H9 (cell line): ENCODE data around the gene TAF1A. TPM values are rescaled to one million over a fixed set of nuclear protein-coding genes. Genes with fewer than 3 reads are reported as not detected.

Experiments used
- DNase-seq: peaks from one replicate; pipeline ENCODE4 v3.0.0-alpha.2; 2017
- H2AFZ ChIP-seq: one replicate; pipeline ENCODE4 v1.6.1; 2013; ENCODE audit warnings: mild to moderate bottlenecking, low read length, control low read depth, moderate library complexity
- H2AK5ac ChIP-seq: 2 replicates; pipeline ENCODE4 v1.6.1; 2013; ENCODE audit warnings: low read length, control low read depth, mixed read lengths; ENCODE audit not compliant: insufficient read length
- H2BK120ac ChIP-seq: one replicate; pipeline ENCODE4 v1.6.1; 2013; ENCODE audit warnings: low read depth, mild to moderate bottlenecking, low read length, control low read depth, inconsistent platforms; ENCODE audit not compliant: poor library complexity, severe bottlenecking
- H2BK12ac ChIP-seq: 2 replicates; pipeline ENCODE4 v1.6.1; 2013; ENCODE audit warnings: low read length, control low read depth, mixed read lengths, low read depth; ENCODE audit not compliant: insufficient read length
- H2BK15ac ChIP-seq: 2 replicates; pipeline ENCODE4 v1.6.1; 2013; ENCODE audit warnings: low read depth, low read length, control low read depth
- H2BK20ac ChIP-seq: one replicate; pipeline ENCODE4 v1.6.1; 2013; ENCODE audit warnings: low read depth, mild to moderate bottlenecking, low read length, control low read depth, inconsistent platforms; ENCODE audit not compliant: poor library complexity, severe bottlenecking
- H2BK5ac ChIP-seq: 2 replicates; pipeline ENCODE4 v1.6.1; 2013; ENCODE audit warnings: low read length, control low read depth, mixed read lengths; ENCODE audit not compliant: insufficient read length
- H3K14ac ChIP-seq: 2 replicates; pipeline ENCODE4 v1.6.1; 2013; ENCODE audit warnings: low read length, control low read depth; ENCODE audit not compliant: insufficient read depth
- H3K18ac ChIP-seq: 2 replicates; pipeline ENCODE4 v1.6.1; 2013; ENCODE audit warnings: low read depth, mild to moderate bottlenecking, mixed read lengths, low read length, control low read depth; ENCODE audit not compliant: insufficient read length
- H3K23ac ChIP-seq: 2 replicates; pipeline ENCODE4 v1.6.1; 2013; ENCODE audit warnings: low read length, control low read depth, mixed read lengths, low read depth; ENCODE audit not compliant: insufficient read length
- H3K23me2 ChIP-seq: 2 replicates; pipeline ENCODE4 v1.6.1; 2013; ENCODE audit warnings: low read depth, mild to moderate bottlenecking, mixed read lengths, low read length, control low read depth; ENCODE audit not compliant: insufficient read length, poor library complexity, severe bottlenecking
- H3K27ac ChIP-seq: 2 replicates; pipeline ENCODE4 v1.5.1; 2013; ENCODE audit warnings: low read length, control low read depth, mixed read lengths, low read depth; ENCODE audit not compliant: insufficient read length
- H3K27me3 ChIP-seq: 2 replicates; pipeline ENCODE4 v1.6.1; 2013; ENCODE audit warnings: low read length, control low read depth, inconsistent platforms; ENCODE audit not compliant: insufficient read depth
- H3K4ac ChIP-seq: 2 replicates; pipeline ENCODE4 v1.6.1; 2013; ENCODE audit warnings: low read depth, mild to moderate bottlenecking, control low read depth, inconsistent platforms, low read length, moderate library complexity
- H3K4me1 ChIP-seq: 2 replicates; pipeline ENCODE4 v1.6.1; 2013; ENCODE audit warnings: low read length, control low read depth, inconsistent platforms; ENCODE audit not compliant: insufficient read depth
- H3K4me2 ChIP-seq: 2 replicates; pipeline ENCODE4 v1.6.1; 2013; ENCODE audit warnings: low read length, control low read depth, mixed read lengths; ENCODE audit not compliant: insufficient read length, insufficient read depth
- H3K56ac ChIP-seq: 2 replicates; pipeline ENCODE4 v1.6.1; 2013; ENCODE audit warnings: low read depth, mild to moderate bottlenecking, mixed read lengths, low read length, control low read depth; ENCODE audit not compliant: insufficient read length
- H3K79me1 ChIP-seq: 2 replicates; pipeline ENCODE4 v1.6.1; 2013; ENCODE audit warnings: low read depth, mild to moderate bottlenecking, moderate library complexity, low read length, control low read depth, inconsistent platforms; ENCODE audit not compliant: insufficient read depth, poor library complexity, severe bottlenecking
- H3K79me2 ChIP-seq: 2 replicates; pipeline ENCODE4 v1.6.1; 2013; ENCODE audit warnings: low read length, control low read depth, inconsistent platforms; ENCODE audit not compliant: insufficient read depth
- H3K9ac ChIP-seq: 2 replicates; pipeline ENCODE4 v1.6.1; 2013; ENCODE audit warnings: low read length, control low read depth, mixed read lengths; ENCODE audit not compliant: insufficient read length; ENCODE audit errors: extremely low read depth
- H3K9me3 ChIP-seq: one replicate; pipeline ENCODE4 v1.6.1; 2013; ENCODE audit warnings: low read depth, low read length, inconsistent platforms; ENCODE audit not compliant: control insufficient read depth
- H3T11ph ChIP-seq: one replicate; pipeline ENCODE4 v1.6.1; 2013; ENCODE audit warnings: mild to moderate bottlenecking, low read length, control low read depth, inconsistent platforms
- H4K20me1 ChIP-seq: one replicate; pipeline ENCODE4 v1.6.1; 2013; ENCODE audit not compliant: control insufficient read depth, insufficient read length, insufficient read depth
- H4K5ac ChIP-seq: 2 replicates; pipeline ENCODE4 v1.6.1; 2013; ENCODE audit warnings: low read depth, mild to moderate bottlenecking, mixed read lengths, low read length, control low read depth; ENCODE audit not compliant: insufficient read length
- H4K8ac ChIP-seq: replicated peaks from 2 replicates; pipeline ENCODE4 v1.6.1; 2013; ENCODE audit warnings: low read length, control low read depth, mixed read lengths, low read depth; ENCODE audit not compliant: insufficient read length
- H4K91ac ChIP-seq: 2 replicates; pipeline ENCODE4 v1.6.1; 2013; ENCODE audit warnings: low read depth, mild to moderate bottlenecking, moderate library complexity, mixed read lengths, low read length, control low read depth; ENCODE audit not compliant: insufficient read length
- H3K27ac Mint-ChIP-seq, 3 experiments: 2 replicates in 2 of 3; 3 replicates in 1 of 3; pipeline ENCODE4 v1.8.0; 2020 to 2021; ENCODE audit warnings: mixed read lengths in 3 of 3, mild to moderate bottlenecking in 1 of 3, moderate library complexity in 1 of 3
- H3K27me3 Mint-ChIP-seq: 2 replicates; pipeline ENCODE4 v1.8.0; 2021; ENCODE audit warnings: low read depth, mild to moderate bottlenecking, moderate library complexity, mixed read lengths
- H3K36me3 Mint-ChIP-seq, 3 experiments: 2 replicates in 2 of 3; 3 replicates in 1 of 3; pipeline ENCODE4 v1.8.0; 2020 to 2021; ENCODE audit warnings: low read depth in 3 of 3, mixed read lengths in 3 of 3; ENCODE audit not compliant: insufficient read depth in 1 of 3
- H3K4me1 Mint-ChIP-seq, 2 experiments: 2 replicates each; pipeline ENCODE4 v1.8.0; 2020; ENCODE audit warnings: mixed read lengths in 2 of 2
- H3K4me3 Mint-ChIP-seq, 2 experiments: 2 replicates in 1 of 2; 3 replicates in 1 of 2; pipeline ENCODE4 v1.8.0; 2020 to 2021; ENCODE audit warnings: mild to moderate bottlenecking in 2 of 2, mixed read lengths in 2 of 2, moderate library complexity in 1 of 2
- H3K9me3 Mint-ChIP-seq, 2 experiments: 2 replicates in 1 of 2; 3 replicates in 1 of 2; pipeline ENCODE4 v1.8.0; 2020; ENCODE audit warnings: mild to moderate bottlenecking in 2 of 2, mixed read lengths in 2 of 2, moderate library complexity in 1 of 2
- whole genome bisulfite sequencing: extraction: QIAGEN DNeasy Blood & Tissue Kit; methylation state at CpG from one replicate; pipeline ENCODE4 v1.1.7; 2013; ENCODE audit warnings: missing lambda C conversion rate, low lambda C conversion rate, mixed read lengths; ENCODE audit not compliant: insufficient read length; ENCODE audit errors: extremely low coverage; 5-methylcytosine and 5-hydroxymethylcytosine counted together
- total RNA-seq: library from RNA; stranded (reverse); gene quantifications from 2 replicates; pipeline ENCODE4 v1.2.1, GENCODE V29; 2021
- TF ChIP-seq, protein P1 (sequence below): fragments of 200-600 bp; sonication (generic); conservative IDR thresholded peaks from 3 replicates; pipeline ENCODE4 v1.8.0; 2021; ENCODE audit warnings: antibody characterized with exemption, mild to moderate bottlenecking

Gene TAF1A
- total RNA-seq, 1 experiment from 2014 or later: 14.8 TPM

- Histone ChIP-seq H2AFZ (no peak overlapping the region), H3K56ac (no peak overlapping the region), H2BK120ac (no peak overlapping the region), H3K4me2 (no peak overlapping the region), H3K79me2 (no peaks in the 10 kb centered on the region; the same call in 1 of the 2 replicates), H4K20me1 (no peaks in the 10 kb centered on the region), H3K9me3 (no peaks in the 10 kb centered on the region), H2BK12ac (no peak overlapping the region), H4K5ac (no peak overlapping the region), H4K8ac (no peak overlapping the region), H3K14ac (no peak overlapping the region), H3K18ac (no peak overlapping the region), H3K23ac (no peak overlapping the region), H3K27ac (no peak overlapping the region), H3K79me1 (no peaks in the 10 kb centered on the region), H3K4me1 (no peaks in the 10 kb centered on the region), H4K91ac (no peak overlapping the region), H2BK20ac (no peak overlapping the region), H2AK5ac (no peak overlapping the region), H3K23me2 (no peaks in the 10 kb centered on the region), H3K9ac (no peak overlapping the region), H3K27me3 (no peaks in the 10 kb centered on the region), H2BK5ac (no peak overlapping the region), H3T11ph (no peak overlapping the region), H3K4ac (no peak overlapping the region), H2BK15ac (no peak overlapping the region)
- Mint-ChIP-seq H3K27ac (no peak overlapping the region), H3K4me3 (no peak overlapping the region), H3K36me3 (peaks cover 14 to 53% (median 36%) of the 10 kb centered on the region in 3 experiments; a peak in 6 of 7 replicates), H3K27me3 (no peaks in the 10 kb centered on the region), H3K9me3 (no peaks in the 10 kb centered on the region), H3K4me1 (no peaks in the 10 kb centered on the region)
- TF ChIP-seq, protein P1, sequence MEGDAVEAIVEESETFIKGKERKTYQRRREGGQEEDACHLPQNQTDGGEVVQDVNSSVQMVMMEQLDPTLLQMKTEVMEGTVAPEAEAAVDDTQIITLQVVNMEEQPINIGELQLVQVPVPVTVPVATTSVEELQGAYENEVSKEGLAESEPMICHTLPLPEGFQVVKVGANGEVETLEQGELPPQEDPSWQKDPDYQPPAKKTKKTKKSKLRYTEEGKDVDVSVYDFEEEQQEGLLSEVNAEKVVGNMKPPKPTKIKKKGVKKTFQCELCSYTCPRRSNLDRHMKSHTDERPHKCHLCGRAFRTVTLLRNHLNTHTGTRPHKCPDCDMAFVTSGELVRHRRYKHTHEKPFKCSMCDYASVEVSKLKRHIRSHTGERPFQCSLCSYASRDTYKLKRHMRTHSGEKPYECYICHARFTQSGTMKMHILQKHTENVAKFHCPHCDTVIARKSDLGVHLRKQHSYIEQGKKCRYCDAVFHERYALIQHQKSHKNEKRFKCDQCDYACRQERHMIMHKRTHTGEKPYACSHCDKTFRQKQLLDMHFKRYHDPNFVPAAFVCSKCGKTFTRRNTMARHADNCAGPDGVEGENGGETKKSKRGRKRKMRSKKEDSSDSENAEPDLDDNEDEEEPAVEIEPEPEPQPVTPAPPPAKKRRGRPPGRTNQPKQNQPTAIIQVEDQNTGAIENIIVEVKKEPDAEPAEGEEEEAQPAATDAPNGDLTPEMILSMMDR: no peak
- DNase-seq: no peak
- WGBS: no CpG with 5 or more reads among the region's 1 CpG
Measured at GRCh38 chr1:222570837-222571236, 18.9 kb downstream of the TAF1A start.
